ENCODE results near the gene RNF213.

GRCh38 chr17:80358131-80358530, 97.5 kb downstream of the RNF213 start:
- no peak for TF ChIP-seq CTCF (conservative IDR thresholded peaks at IDR 0.05)
- TF ChIP-seq EZH2 (IDR thresholded peaks at IDR 0.05; ENCODE audit: low read depth): no peak

All from PC-9 (cell line).